Stomach (tissue), 4 donors: Measurements from ENCODE around the gene MZT2B.
"Not testable (repeated sequence)": the region's sequence is repeated elsewhere in the genome, so short reads cannot be mapped to it uniquely, and the experiment has no call there.

Source experiments
- CTCF ChIP-seq, 7 experiments: fragments of 450-650 bp in 4 of 7; fragments of 200-600 bp in 3 of 7; sonication (generic) in 3 of 7; IDR thresholded peaks; one replicate each; pipeline ENCODE4 v1.5.1; 2016 to 2019; ENCODE audit warnings: antibody characterized with exemption in 7 of 7, control low read depth in 2 of 7, mild to moderate bottlenecking in 1 of 7
- POLR2A ChIP-seq, 4 donors: fragments of 450-650 bp; IDR thresholded peaks; one replicate each; pipeline ENCODE4 v1.6.1; 2016; ENCODE audit warnings: antibody characterized with exemption in 4 of 4, control low read depth in 2 of 4, mild to moderate bottlenecking in 1 of 4, moderate library complexity in 1 of 4
- POLR2AphosphoS5 ChIP-seq, 3 donors: sonication (generic); formaldehyde crosslinking; IDR thresholded peaks; one replicate each; pipeline ENCODE4 v1.6.1; 2016; ENCODE audit warnings: antibody characterized with exemption in 3 of 3

DNA sequence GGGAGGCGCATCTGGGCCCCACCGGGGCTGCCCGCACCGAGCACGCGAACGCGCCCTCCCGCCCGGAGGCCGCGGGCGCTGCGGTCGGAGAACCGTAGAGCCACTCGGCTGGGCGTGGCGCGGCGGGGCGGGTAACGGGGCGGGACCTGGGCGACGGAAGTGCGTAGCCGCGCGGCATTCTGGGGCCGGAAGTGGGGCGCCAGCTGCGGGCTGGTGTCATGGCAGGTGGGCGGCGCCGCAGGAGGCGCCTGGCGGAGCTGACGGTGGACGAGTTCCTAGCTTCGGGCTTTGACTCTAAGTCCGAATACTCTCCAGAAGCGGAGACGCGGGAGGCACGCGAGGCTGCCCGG, 47.1 kb downstream of the MZT2B start:
- TF ChIP-seq POLR2AphosphoS5, CTCF, POLR2A (IDR thresholded peaks at IDR 0.05): not testable (repeated sequence)
